ENCODE results near the gene DNAJC25.

Gene DNAJC25

GRCh38 chr9:111628411-111628810 is 2.7 kb upstream of the DNAJC25 start:
- no peak for DNase-seq

- DNase-seq: no peak
Observed at GRCh38 chr9:111630182-111630963, 761 bp upstream of the DNAJC25 start.

- no peak for DNase-seq
Observed at GRCh38 chr9:111630964-111631213, 245 bp upstream of the DNAJC25 start.

- no peak for DNase-seq
Observed at GRCh38 chr9:111632060-111632459, 926 bp downstream of the DNAJC25 start.

GRCh38 chr9:111632695-111633388 is 1.7 kb downstream of the DNAJC25 start:
- DNase-seq: no peak

GRCh38 chr9:111633389-111633736 is 2.2 kb downstream of the DNAJC25 start:
- DNase-seq: no peak

GRCh38 chr9:111634860-111635259 is 3.7 kb downstream of the DNAJC25 start:
- no peak for DNase-seq

GRCh38 chr9:111637421-111637950 is 6.4 kb downstream of the DNAJC25 start:
- no peak for DNase-seq

GRCh38 chr9:111644195-111644772 is 13.2 kb downstream of the DNAJC25 start:
- DNase-seq: no peak

- DNase-seq: no peak
Observed at GRCh38 chr9:111645806-111646205, 14.7 kb downstream of the DNAJC25 start.

GRCh38 chr9:111646417-111646816 is 15.3 kb downstream of the DNAJC25 start:
- DNase-seq: no peak

- no peak for DNase-seq
Observed at GRCh38 chr9:111648066-111648465, 16.9 kb downstream of the DNAJC25 start.

- DNase-seq: no peak
Observed at GRCh38 chr9:111649016-111649415, 17.9 kb downstream of the DNAJC25 start.

- DNase-seq: no peak
Observed at GRCh38 chr9:111657051-111657450, 25.9 kb downstream of the DNAJC25 start.

- DNase-seq: no peak
Observed at GRCh38 chr9:111658943-111659342, 27.8 kb downstream of the DNAJC25 start.

- no peak for DNase-seq
Observed at GRCh38 chr9:111659691-111660090, 28.6 kb downstream of the DNAJC25 start.

- DNase-seq: peak; percentile 73
Observed at GRCh38 chr9:111661150-111661801, 30.1 kb downstream of the DNAJC25 start, which contains the start of gene GNG10. GNG10 (plus strand) TSS chr9:111661605; CDS start chr9:111661635, 30 bp downstream.

- DNase-seq: peak; percentile 65
Observed at GRCh38 chr9:111661802-111662521, 30.8 kb downstream of the DNAJC25 start.

- no peak for DNase-seq
Observed at GRCh38 chr9:111662576-111663300, 31.6 kb downstream of the DNAJC25 start.

GRCh38 chr9:111663301-111663823 is 32.2 kb downstream of the DNAJC25 start:
- no peak for DNase-seq

- no peak for DNase-seq
Observed at GRCh38 chr9:111668026-111668573, 37.0 kb downstream of the DNAJC25 start.

Measured in right hindlimb (tissue), 1 donor.